Measurements from ENCODE around the gene SLC9A1.

The SLC9A1 gene

GRCh38 chr1:27116697-27117096 lies 38.2 kb downstream of the SLC9A1 start:
- CTCF ChIA-PET, result interaction anchor here (1.1 to 9.5 kb wide), 4 partner anchors 13 to 72 kb away, joined by 3 to 94 read pairs (median 8); no protein-coding TSS in a partner anchor
- no peak for DNase-seq (ENCODE audit: extremely low spot score)
- TF ChIP-seq CTCF (IDR thresholded peaks at IDR 0.05; ENCODE audit: control extremely low read depth, extremely low read depth, low read depth, missing control alignments), result no peak
- POLR2A ChIA-PET, result no interaction called here

GRCh38 chr1:27116232-27116631 lies 38.7 kb downstream of the SLC9A1 start:
- CTCF ChIA-PET, result interaction anchor here (0.7 to 9.5 kb wide), 4 partner anchors 14 to 180 kb away, joined by 4 to 94 read pairs (median 6); partner anchors contain the start of gene SLC9A1

GRCh38 chr1:27114546-27114945 lies 40.4 kb downstream of the SLC9A1 start:
- ChIA-PET CTCF (interaction anchor here (0.9 to 9.5 kb wide), 12 partner anchors 9 to 186 kb away, joined by 3 to 94 read pairs (median 4); no protein-coding TSS in a partner anchor), POLR2A (no interaction called here)
- no peak for TF ChIP-seq CTCF (IDR thresholded peaks at IDR 0.05; ENCODE audit: control extremely low read depth, extremely low read depth, low read depth, missing control alignments)
- no peak for DNase-seq (ENCODE audit: extremely low spot score)

More at GRCh38 chr1:27116232-27116631, 38.7 kb downstream of the SLC9A1 start:
- no peak for TF ChIP-seq CTCF (IDR thresholded peaks at IDR 0.05; ENCODE audit: control extremely low read depth, extremely low read depth, low read depth, missing control alignments)
- DNase-seq (ENCODE audit: extremely low spot score), result no peak
- POLR2A ChIA-PET, result interaction anchor here (1.4 kb wide), 1 partner anchor 38 kb away, joined by 3 read pairs; the partner anchor contains the start of gene SLC9A1

- DNase-seq (ENCODE audit: extremely low spot score), result no peak
- ChIA-PET POLR2A (no interaction called here), CTCF (interaction anchor here (1.0 to 9.5 kb wide), 8 partner anchors 12 to 170 kb away, joined by 3 to 94 read pairs (median 6); no protein-coding TSS in a partner anchor)
- no peak for TF ChIP-seq CTCF (IDR thresholded peaks at IDR 0.05; ENCODE audit: control extremely low read depth, extremely low read depth, low read depth, missing control alignments)
These were observed 41.1 kb downstream of the SLC9A1 start for GRCh38 chr1:27113861-27114260.

GRCh38 chr1:27111626-27112573 lies 43.0 kb downstream of the SLC9A1 start:
- CTCF ChIA-PET, result interaction anchor here (0.8 to 9.5 kb wide), 21 partner anchors 9 to 284 kb away, joined by 3 to 94 read pairs (median 4); partner anchors contain the start of gene SLC9A1
- DNase-seq (ENCODE audit: extremely low spot score), result peak; percentile 87
- peak; percentile 52 for TF ChIP-seq CTCF (IDR thresholded peaks at IDR 0.05; ENCODE audit: control extremely low read depth, extremely low read depth, low read depth, missing control alignments)
- POLR2A ChIA-PET, result interaction anchor here (0.6 to 1.6 kb wide), 4 partner anchors 43 to 675 kb away, joined by 3 to 11 read pairs (median 6); partner anchors contain the start of gene SLC9A1

- POLR2A ChIA-PET, result no interaction called here
- DNase-seq (ENCODE audit: extremely low spot score), result no peak
- CTCF ChIA-PET, result interaction anchor here (0.9 to 9.5 kb wide), 11 partner anchors 7 to 188 kb away, joined by 3 to 94 read pairs (median 4); no protein-coding TSS in a partner anchor
- TF ChIP-seq CTCF (IDR thresholded peaks at IDR 0.05; ENCODE audit: control extremely low read depth, extremely low read depth, low read depth, missing control alignments), result peak; percentile 16
These were observed 45.7 kb downstream of the SLC9A1 start for GRCh38 chr1:27109103-27109822.
